LHCN-M2 (cell line): ENCODE data around the gene PTPRH. TPM values are rescaled to one million over a fixed set of nuclear protein-coding genes. Genes with fewer than 3 reads are reported as not detected.
A peak's percentile ranks its signal among the peaks of the same experiment; 100 is the strongest.
"Not testable (repeated sequence)": the region's sequence is repeated elsewhere in the genome, so short reads cannot be mapped to it uniquely, and the experiment has no call there.

Source experiments
- DNase-seq: peaks from one replicate; pipeline ENCODE4 v3.0.0-alpha.2; 2012; ENCODE audit warnings: low read depth
- total RNA-seq: library from RNA; depleted of rRNA; stranded (reverse); fragments of >200 nt; gene quantifications from 2 replicates; pipeline ENCODE4 v1.2.3, GENCODE V29; 2014

PTPRH gene
- total RNA-seq, 1 experiment from 2014 or later: 0.29 TPM

- peak; percentile 82 for DNase-seq
Measured at GRCh38 chr19:55160128-55160985, 48.9 kb downstream of the PTPRH start.

- peak; percentile 81 for DNase-seq
Measured at GRCh38 chr19:55158848-55159749, 50.2 kb downstream of the PTPRH start.

- no peak for DNase-seq
Measured at GRCh38 chr19:55158423-55158822, 50.9 kb downstream of the PTPRH start.

- no peak for DNase-seq
Measured at GRCh38 chr19:55157064-55157908, 52.0 kb downstream of the PTPRH start, which contains the start of gene TNNI3. TNNI3 (minus strand) TSS chr19:55157732; CDS start chr19:55157589, 143 bp downstream.

- peak; percentile 29 for DNase-seq
Measured at GRCh38 chr19:55156202-55157063, 52.9 kb downstream of the PTPRH start.

GRCh38 chr19:55155784-55156183 lies 53.5 kb downstream of the PTPRH start:
- not testable (repeated sequence) for DNase-seq

GRCh38 chr19:55153652-55154264 lies 55.5 kb downstream of the PTPRH start:
- DNase-seq: no peak

GRCh38 chr19:55152017-55152416 lies 57.3 kb downstream of the PTPRH start:
- DNase-seq: peak; percentile 59

GRCh38 chr19:55149078-55150003 lies 60.0 kb downstream of the PTPRH start, which contains the start of gene TNNT1:
TNNT1 (minus strand) TSS chr19:55149206; CDS start chr19:55147157, 2,049 bp downstream.
- DNase-seq: peak; percentile 54

GRCh38 chr19:55147545-55148251 lies 61.6 kb downstream of the PTPRH start:
- DNase-seq: peak; percentile 86

- no peak for DNase-seq
Measured at GRCh38 chr19:55146705-55147273, 62.5 kb downstream of the PTPRH start.

- DNase-seq: no peak
Measured at GRCh38 chr19:55146078-55146704, 63.1 kb downstream of the PTPRH start.

- no peak for DNase-seq
Measured at GRCh38 chr19:55145232-55145631, 64.1 kb downstream of the PTPRH start.

GRCh38 chr19:55141696-55142095 lies 67.6 kb downstream of the PTPRH start:
- DNase-seq: no peak

- no peak for DNase-seq
Measured at GRCh38 chr19:55137915-55138314, 71.4 kb downstream of the PTPRH start.

GRCh38 chr19:55136399-55137102 lies 72.8 kb downstream of the PTPRH start:
- DNase-seq: no peak
